ENCODE measurements around the gene ETS1.

GRCh38 chr11:128420951-128421350 lies 166.4 kb downstream of the ETS1 start:
- no peak for TF ChIP-seq NFIC (IDR thresholded peaks at IDR 0.05)
- TF ChIP-seq EGR1 (IDR thresholded peaks at IDR 0.05), result no peak
- TF ChIP-seq RAD21 (IDR thresholded peaks at IDR 0.05; ENCODE audit: low read depth), result no peak
- no peak for TF ChIP-seq TEAD4 (IDR thresholded peaks at IDR 0.05)
- TF ChIP-seq MAX (IDR thresholded peaks at IDR 0.05), result no peak
- no peak for TF ChIP-seq USF1 (IDR thresholded peaks at IDR 0.05)
- no peak for TF ChIP-seq ZBTB7A (IDR thresholded peaks at IDR 0.05; ENCODE audit: low read depth)
- TF ChIP-seq TCF12 (IDR thresholded peaks at IDR 0.05; ENCODE audit: low read depth), result no peak
- TF ChIP-seq YY1 (IDR thresholded peaks at IDR 0.05; ENCODE audit: low read depth), result no peak
- no peak for TF ChIP-seq FOXM1 (IDR thresholded peaks at IDR 0.05; ENCODE audit: borderline replicate concordance, low read depth)
- TF ChIP-seq CEBPB (IDR thresholded peaks at IDR 0.05), result no peak
- TF ChIP-seq REST (IDR thresholded peaks at IDR 0.05; ENCODE audit: low read depth), result no peak
- TF ChIP-seq TAF1 (IDR thresholded peaks at IDR 0.05; ENCODE audit: low read depth), result no peak

All from Ishikawa (cell line).